HG03342 (cell line): Measurements from ENCODE around the gene RPS23.
"Not testable (repeated sequence)": the region's sequence is repeated elsewhere in the genome, so short reads cannot be mapped to it uniquely, and the experiment has no call there.

Source experiments
- ATAC-seq: cut with Tn5 transposase; IDR thresholded peaks from one replicate; pipeline ENCODE4 v1.9.1; 2021; ENCODE audit warnings: mild to moderate bottlenecking, moderate library complexity; ENCODE audit not compliant: unreplicated experiment

The RPS23 gene

GRCh38 chr5:82290908-82291307, 12.8 kb upstream of the RPS23 start:
- no peak for ATAC-seq

- ATAC-seq: no peak
Measured at GRCh38 chr5:82290005-82290404, 11.9 kb upstream of the RPS23 start.

GRCh38 chr5:82287625-82288024, 9.5 kb upstream of the RPS23 start:
- ATAC-seq: no peak

GRCh38 chr5:82285206-82285605, 7.1 kb upstream of the RPS23 start:
- ATAC-seq: no peak

- no peak for ATAC-seq
Measured at GRCh38 chr5:82283893-82284292, 5.7 kb upstream of the RPS23 start.

- ATAC-seq: no peak
Measured at GRCh38 chr5:82278711-82279370, 687 bp upstream of the RPS23 start.

- no peak for ATAC-seq
Measured at GRCh38 chr5:82277613-82277986, 554 bp downstream of the RPS23 start.

GRCh38 chr5:82276800-82277612, 1.1 kb downstream of the RPS23 start:
- ATAC-seq: no peak

GRCh38 chr5:82275216-82275664, 2.9 kb downstream of the RPS23 start:
- ATAC-seq: no peak

- no peak for ATAC-seq
Measured at GRCh38 chr5:82274343-82275211, 3.6 kb downstream of the RPS23 start.

- ATAC-seq: not testable (repeated sequence)
Measured at GRCh38 chr5:82273426-82273825, 4.7 kb downstream of the RPS23 start.

GRCh38 chr5:82272571-82273356, 5.4 kb downstream of the RPS23 start:
- not testable (repeated sequence) for ATAC-seq

GRCh38 chr5:82269363-82269762, 8.8 kb downstream of the RPS23 start:
- not testable (repeated sequence) for ATAC-seq

GRCh38 chr5:82267297-82267933, 10.7 kb downstream of the RPS23 start:
- ATAC-seq: not testable (repeated sequence)

- ATAC-seq: no peak
Measured at GRCh38 chr5:82265047-82265446, 13.1 kb downstream of the RPS23 start.

- ATAC-seq: no peak
Measured at GRCh38 chr5:82259172-82259800, 18.9 kb downstream of the RPS23 start.

GRCh38 chr5:82257729-82258128, 20.4 kb downstream of the RPS23 start:
- ATAC-seq: no peak

- ATAC-seq: no peak
Measured at GRCh38 chr5:82257247-82257646, 20.9 kb downstream of the RPS23 start.

GRCh38 chr5:82255844-82256243, 22.3 kb downstream of the RPS23 start:
- ATAC-seq: no peak

GRCh38 chr5:82252744-82253143, 25.4 kb downstream of the RPS23 start:
- no peak for ATAC-seq
